GM21825 (cell line): ENCODE measurements around the gene CENPT.

ENCODE experiments used
- ATAC-seq: cut with Tn5 transposase; IDR thresholded peaks from one replicate; pipeline ENCODE4 v1.9.1; 2021; ENCODE audit warnings: mild to moderate bottlenecking, moderate library complexity; ENCODE audit not compliant: unreplicated experiment

Gene CENPT

DNA sequence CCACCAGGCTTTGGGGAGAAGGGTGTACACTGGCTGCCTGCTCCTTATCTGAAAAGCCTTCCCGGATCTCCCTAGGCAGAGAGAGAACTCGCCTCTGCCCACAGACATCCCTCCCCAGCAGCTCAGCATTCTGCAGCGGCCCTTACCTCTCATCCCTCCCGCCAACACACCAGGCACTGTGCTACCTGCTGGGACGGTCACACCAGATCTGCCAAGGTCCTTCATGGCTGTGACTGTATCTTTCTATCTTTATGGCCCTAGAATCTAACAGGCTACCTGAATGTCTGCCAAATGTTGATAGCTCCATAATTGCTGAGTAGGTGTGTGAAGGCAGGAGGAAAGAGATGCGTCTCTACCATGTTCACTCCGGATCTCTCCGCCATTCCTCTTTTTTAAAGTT lies 32.9 kb downstream of the CENPT start:
- no peak for ATAC-seq

DNA sequence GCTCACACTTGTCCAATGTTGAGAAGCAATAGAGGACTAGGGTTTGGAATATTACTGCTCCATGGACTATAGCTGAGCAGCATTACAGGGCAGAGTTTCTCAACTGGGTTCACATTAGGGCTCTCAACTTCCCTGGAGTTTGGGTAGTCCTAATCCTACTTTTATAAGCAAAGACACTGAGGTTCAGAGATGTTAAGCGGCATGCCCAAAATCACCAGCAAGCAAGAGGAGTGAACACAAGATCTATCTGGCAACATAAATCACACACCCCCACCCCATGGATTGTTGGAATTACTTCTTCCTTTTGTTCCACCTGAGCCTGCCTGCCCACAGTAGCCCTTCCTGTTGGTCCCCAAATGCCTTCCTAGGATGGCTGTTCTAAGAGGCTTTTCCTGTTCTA lies 35.6 kb downstream of the CENPT start:
- ATAC-seq: no peak

DNA sequence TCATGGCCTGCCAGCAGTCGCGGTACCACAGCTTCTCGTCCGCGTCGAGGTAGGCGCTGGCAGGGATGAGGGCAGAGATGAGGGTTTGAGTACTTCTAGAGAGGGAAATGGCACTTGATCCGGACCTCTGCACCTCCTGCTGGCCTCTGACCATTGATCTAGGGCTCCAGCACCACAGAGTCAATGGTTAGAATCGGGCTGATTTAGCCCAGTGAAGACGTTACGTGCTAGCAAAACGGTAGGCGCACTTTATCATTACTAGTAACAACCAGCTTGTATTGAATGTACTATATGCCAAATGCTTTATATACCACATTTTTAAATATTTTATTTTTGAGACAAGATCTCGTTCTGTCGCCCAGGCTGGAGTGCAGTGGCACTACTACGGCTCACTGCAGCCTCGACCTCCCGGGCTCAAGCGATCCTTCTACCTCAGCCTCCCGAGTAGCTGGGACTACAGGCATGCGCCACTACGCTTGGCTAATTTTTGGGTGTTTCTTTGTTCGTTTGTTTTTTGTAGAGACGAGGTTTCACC lies 40.3 kb downstream of the CENPT start:
- no peak for ATAC-seq

DNA sequence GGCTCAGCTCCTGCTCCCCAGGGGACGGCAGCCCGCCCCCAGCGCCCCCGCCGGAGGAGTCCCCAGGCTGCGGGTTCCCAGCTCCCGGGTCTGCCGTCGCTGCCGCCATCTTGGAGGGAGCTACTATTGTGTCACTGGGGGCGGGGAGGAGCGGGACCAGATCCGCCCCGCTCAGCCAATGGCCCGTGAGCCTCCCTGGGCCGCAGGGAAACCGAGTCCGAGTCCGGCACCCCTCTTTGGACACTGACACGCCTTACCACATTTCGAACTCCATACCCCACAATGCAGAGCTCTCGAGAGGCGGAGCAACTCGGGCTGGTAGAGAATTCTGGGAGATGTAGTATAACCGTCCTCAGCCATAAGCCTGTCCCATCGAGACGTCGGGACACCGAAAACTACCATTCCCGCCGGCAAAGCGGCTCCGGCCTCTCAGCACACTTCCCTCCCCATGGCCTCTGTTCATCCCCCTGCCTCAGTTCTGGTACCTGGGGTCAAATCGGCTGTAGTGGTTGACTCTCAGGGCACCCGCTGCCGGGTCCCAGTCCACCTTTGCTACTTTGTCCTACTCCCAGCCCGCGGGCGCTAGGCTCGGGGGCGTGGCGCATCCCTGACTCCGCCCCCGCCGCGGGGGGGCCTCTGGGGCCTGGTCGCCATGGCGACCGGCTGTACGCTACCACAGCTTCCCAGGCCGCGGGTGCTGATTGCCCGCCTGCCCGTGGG lies 40.9 kb downstream of the CENPT start, which contains the start of the genes RANBP10 and TSNAXIP1:
Gene RANBP10 (minus strand): TSS at position 133 of the 720 bp plus-strand sequence. CDS start 24 bp downstream, at position 109.
Gene TSNAXIP1 (plus strand): TSS at position 462 of the 720 bp plus-strand sequence. CDS start 261 bp downstream, outside the sequence.
- peak; percentile 94 for ATAC-seq

DNA sequence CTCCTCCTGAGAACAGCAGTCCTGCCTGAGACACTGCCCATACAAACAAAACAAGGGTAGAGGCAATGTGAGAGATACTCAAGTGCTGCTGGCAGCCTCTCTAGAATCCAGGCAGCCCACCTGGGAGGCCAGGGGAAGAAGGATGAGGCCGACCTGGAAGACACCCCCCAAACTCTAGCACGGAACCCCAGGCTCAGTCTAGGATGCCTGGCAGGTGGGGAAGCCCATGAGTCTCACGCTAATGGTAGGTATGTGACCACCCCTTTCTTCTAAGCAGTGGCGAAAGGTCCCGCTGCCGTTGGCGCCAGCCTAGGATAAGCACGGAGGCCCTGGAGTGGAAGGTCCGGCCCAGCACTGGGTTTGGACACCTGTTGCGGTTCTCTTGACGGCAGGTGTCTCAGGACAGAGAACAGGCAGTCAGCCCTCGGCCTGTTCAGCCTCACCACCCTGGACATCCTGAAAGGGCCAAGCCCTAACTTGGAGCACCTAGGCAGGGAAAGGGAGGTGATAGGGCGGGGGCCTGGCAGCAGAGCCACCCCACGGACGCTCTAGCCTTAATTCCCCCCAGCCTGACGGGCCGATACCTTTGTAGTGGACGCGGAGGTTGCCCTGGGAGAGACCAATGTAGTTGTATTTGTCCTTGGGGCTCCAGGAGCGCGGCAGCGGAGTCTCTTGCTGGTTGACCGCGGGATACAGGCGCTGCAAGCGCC lies 41.6 kb downstream of the CENPT start:
- ATAC-seq: no peak

DNA sequence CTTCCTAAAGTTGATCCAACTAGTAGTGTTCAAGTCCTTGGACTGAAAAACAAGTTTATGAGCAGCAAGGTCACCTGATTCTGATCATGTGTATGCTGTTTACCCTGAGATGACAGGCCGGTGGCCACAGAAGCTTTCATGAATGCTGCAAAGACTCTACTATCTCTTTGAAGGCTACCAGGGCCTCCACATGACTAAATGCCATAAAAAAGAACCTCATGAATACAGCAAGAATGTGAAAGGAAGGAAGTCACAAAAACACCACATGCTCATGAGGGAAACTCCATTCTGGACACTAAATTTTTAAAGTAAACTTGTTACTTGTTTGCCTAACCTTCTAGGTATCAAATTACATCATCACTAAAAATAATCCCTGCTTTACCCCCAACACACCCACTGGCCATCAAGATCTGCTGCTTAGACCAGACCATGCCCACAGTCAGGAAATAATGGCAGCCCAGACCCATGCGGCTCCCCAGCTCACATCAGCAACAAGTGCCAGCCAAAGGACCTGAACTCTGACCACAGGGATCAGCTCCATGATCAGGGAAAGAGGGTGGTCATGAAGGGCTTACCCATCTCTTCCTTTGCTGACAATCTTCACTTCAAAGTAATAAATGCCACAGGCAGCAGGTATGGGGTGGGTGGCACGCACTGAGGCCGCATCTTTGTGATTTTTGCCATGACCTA lies 42.5 kb downstream of the CENPT start:
- ATAC-seq: no peak

DNA sequence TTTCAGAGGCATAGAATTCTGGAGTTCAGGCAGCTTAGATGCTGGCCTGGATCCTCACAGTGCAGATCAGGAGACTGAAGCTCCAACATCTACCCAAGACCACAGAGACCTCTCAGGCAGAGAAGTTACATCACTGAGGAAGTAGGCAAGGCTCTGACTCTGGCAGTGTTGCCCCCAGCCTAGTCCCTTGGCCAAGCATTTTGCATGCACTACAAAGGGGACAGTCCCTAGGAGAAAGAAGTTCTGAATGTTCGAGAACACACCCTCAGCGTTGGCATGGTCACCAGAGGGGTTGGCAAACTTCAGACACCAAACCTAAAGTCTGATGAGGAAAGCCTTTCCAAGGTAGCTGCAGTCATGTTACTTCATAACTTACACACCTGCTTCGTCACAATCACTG lies 43.6 kb downstream of the CENPT start:
- no peak for ATAC-seq

DNA sequence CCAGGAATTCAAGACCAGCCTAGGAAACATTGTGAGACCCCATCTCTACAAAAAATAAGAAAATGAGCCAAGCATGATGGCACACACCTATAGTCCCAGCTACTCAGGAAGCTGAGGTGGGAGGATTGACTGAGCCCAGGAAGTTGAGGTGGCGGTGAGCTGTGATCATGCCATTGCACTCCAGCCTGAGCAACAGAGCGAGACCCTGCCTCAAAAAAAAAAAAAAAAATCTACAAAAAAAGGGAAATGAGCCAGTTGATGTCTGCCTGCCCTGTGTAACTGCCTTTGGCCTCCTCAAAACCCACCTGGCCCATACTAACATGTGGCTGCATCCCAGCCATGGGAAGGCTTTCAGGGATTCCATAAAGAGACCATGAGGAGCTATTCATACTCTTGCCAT lies 45.6 kb downstream of the CENPT start:
- ATAC-seq: no peak

DNA sequence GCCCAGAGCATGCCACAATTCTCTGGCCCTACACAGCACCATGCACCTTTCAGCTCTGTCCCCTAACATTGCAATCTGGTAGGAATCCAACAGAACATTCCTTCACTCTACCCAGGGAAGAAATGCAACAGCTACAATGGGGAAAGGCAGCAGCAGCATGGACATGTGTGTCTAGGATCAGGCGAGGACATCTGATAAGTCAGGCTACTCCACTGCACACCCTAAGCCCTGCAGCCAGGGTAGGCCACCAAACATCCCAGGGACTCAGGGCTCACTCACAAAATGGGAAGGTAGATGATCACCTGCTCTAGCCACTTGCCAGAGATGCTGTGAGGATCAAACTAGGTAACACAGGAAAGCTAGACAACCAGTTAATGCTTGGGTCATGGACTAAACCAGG lies 46.3 kb downstream of the CENPT start:
- ATAC-seq: no peak

DNA sequence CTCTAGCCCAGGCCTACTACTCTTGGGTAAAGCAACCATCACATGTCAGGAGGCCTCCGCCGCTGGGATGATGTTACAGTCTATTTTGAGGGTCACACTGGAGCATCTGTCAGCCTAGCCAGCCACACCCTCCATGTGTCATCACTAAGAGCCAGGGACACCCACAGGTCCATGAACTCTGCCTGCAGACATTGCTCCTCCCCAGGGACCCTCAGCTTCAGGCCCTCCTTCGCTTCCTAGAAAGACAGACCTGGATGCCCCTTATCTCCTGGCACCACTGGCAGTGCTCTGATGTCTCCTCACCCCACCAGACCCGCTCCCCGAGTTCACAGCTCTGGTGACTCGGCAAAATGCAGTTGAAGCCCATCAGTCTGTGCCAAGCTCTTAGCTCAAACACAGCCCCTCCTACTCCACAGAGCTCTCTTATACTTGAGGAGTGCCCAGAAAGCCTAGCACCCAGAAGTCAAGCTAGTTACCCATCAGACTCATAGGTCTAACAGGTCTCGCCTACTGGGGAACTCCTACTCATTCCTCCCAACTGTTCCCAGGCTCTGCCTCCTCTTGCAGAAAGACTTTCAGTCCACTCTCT lies 47.1 kb downstream of the CENPT start:
- ATAC-seq: no peak

DNA sequence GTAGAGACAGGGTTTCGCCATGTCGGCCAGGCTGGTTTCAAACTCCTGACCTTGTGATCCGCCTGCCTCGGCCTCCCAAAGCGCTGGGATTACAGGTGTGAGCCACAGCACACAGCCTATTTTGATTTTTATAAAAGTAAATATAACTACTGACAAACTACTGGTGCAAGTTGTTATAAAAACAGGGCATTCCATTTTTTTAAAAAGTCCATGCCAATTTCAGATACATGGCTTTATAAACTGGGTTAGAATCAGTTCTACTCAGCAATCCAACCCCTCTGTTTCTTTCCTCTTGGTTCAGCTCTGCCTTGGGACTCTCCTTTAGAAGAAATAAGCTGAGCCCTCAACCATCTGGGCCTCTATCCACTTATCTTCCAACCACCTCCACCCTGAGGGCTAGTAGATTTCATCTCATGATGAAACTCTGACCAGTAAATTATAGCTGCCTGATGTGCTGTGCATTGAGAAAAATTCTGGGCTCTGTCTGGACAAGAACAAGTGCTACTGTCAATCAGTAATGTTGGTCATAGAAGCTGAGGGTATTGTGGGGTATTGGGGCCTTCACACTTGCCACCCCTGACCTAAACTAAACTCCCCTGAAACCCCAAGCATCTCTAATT lies 51.3 kb downstream of the CENPT start:
- ATAC-seq: no peak

DNA sequence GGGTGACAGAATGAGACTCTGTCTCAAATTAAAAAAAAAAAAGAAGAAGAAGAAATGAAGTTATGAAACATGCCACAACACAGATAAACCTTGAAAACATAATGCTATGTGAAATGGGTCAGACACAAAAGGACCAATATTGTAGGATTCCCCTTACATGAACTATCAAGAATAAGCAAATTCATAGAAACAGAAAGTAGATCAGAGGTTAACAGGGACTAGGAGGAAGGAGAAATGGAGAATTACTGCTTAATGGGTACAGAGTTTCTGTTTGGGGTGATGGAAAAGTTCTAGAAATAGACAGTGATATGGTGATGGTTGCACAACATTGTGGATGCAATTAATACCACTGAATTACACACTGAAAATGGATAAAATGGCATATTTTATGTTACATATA lies 57.4 kb downstream of the CENPT start:
- no peak for ATAC-seq

DNA sequence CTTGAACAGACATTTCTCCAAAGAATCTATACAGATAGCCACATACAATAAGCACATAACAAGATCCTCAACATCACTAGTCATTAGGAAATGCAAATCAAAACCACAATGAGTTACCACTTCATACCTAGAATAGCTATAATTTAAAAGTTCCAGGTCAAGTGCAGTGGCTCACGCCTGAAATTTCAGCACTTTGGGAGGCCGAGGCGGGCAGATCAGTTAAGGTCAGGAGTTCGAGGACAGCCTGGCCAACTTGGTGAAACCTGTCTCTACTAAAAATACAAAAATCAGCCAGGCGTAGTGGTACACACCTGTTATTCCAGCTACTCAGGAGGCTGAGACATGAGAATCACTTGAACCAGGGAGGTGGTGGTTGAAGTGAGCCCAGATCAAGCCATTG lies 61.0 kb downstream of the CENPT start:
- ATAC-seq: no peak

DNA sequence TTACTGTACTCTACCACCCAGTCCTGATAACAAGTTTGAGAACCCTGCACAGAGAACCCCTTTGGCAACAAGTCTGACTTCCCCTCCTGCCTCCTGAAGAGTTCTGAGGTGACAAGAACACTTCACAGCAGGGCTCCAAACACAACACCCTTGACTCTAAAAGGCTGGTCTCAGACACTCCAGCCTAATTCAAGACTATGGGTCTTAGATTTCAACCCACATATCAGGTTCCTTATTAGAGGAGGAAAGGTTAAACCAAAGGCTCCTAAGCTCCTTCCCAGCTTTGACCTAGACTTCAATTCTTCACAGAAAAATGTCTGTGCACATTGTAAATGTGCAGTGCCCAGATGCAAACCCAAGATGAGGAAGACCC lies 64.2 kb downstream of the CENPT start:
- no peak for ATAC-seq

DNA sequence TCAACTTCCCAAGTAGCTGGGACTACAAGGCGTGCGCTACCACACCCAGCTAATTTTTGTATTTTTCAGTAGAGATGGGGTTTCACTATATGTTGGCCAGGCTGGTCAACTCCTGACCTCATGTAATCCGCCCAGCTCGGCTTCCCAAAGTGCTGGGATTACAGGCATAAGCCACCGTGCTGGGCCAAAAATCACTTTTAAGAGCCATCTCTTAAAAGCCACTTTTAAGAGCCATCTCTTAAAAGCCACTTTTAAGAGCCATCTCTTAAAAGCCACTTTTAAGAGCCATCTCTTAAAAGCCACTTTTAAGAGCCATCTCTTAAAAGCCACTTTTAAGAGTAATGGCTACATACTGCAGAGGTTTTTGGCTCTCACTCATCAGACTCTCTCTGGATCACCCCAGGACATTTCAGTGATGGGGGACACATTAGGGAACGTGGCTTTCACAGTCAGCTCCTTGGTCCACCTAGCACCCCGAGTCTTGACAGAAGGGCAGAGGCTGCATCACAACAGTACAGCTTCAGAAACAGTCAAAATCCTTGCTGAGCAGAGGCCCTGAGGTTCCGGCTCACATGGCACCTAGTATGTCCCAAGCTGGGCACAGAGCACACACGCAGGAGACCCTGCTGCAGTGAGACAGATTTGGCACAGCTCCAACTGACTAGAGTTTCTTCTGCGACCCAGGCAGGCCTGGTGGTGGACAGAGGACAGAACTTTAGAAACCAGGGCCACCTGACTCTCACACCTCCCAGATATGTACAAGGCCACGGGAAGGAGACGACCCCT lies 64.7 kb downstream of the CENPT start:
- ATAC-seq: no peak

DNA sequence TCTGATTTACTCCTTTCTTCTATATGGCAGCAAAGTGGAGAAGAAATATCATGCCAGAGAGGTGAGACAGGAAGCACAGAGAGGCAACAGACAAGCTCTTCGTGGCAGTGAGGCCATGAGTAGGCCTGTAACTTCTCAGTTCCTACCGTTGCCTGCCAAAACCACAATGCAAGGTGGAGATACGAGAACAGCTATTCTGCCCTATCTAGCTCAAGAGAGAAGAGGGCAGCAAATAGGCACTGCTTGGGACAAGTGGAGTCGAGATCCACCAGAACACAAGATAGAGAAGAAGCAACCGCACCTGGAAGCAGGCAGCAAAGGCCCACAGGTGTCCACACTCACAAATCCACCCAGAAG lies 66.0 kb downstream of the CENPT start:
- ATAC-seq: peak; percentile 68

DNA sequence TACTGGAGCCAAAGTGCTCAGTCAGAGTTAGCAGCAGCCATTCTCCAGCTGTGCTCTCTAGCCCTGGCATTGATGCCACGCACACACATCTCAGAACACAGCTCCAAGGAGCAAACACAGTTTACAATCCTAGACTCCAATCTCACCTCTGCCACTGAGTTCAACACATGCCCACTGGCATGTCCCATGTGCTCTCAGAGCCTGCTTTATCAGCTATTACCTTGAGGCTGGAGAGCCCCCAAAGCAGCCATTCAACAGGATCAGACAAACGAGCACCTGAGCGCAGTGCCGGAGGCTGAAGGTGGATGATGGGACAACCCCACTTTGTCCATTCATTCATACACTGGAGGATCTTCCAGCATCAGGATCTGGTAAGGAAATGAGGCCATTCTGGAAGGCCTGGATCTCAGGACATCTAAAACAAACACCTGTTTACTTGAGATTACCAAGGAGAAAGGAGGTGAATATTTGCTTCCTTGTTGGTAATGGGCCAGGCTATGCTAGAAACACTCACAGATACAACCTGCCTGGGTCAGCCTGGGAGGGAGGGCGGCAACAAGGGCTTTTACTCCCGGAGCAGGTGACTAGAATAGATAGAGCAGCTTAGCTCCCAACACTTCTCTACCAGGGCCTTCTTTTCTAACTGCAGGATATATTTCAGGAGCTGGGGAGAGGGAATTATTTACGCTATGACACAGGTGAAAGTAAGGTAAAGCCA lies 66.5 kb downstream of the CENPT start:
- ATAC-seq: no peak

DNA sequence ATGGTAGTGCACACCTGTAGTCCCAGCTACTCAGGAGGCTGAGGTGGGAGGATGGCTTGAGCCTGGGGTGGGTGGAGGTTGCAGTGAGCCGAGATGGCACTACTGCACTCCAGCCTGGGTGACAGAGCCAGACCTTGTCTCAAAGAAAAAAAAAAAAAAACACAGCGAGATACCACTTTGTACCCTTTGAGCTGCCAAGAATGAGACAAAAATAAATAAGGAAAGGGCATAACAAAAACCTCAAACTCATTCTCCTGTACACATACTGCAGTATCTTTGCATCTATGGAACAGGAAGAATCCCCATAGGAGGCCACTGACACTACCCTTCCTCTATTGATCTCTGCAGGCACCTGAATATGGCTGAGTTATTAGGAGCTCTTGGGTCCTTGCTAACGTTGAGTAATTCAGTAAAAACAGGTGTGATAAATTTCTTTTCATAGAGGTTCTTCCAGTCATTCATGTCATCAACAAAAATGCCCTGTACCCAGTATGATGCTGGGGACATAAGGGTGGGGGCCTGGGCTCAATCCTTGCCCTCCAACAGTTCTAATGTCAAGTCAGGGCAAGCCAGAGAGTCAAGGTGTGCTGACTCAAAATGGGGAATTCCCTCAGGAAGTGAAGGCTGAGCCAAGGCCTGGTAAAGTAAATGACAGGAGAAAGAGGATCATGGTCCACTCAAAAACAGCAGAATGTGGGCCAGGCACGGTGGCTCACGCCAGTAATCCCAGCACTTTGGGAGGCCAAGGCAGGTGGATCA lies 68.1 kb downstream of the CENPT start:
- ATAC-seq: no peak
